GM18502 (cell line): Measurements from ENCODE around the gene CAP2.
"Not testable (repeated sequence)": the region's sequence is repeated elsewhere in the genome, so short reads cannot be mapped to it uniquely, and the experiment has no call there.

Experiments
- ATAC-seq: cut with Tn5 transposase; IDR thresholded peaks from one replicate; pipeline ENCODE4 v1.9.1; 2021; ENCODE audit warnings: mild to moderate bottlenecking; ENCODE audit not compliant: unreplicated experiment, poor library complexity

Gene CAP2

DNA sequence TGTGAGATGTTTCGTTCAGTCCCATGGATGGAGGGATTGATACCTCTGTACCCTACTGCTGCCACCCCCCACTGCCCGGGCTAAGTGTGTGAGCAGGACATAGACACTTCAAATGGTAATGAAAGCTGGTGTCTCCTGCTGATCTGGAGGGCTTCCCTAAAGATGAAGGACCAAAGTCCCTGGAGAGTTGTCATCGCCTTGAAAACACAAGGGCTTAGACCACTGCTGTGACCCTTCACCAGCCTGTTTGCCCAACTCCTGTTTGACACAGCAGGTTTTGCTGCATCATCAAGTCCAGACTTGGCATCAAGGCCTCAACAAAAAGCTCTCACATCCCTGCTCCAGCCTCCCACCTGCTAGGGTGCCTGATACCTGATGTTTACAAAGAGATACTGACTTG is 148.8 kb downstream of the CAP2 start:
- no peak for ATAC-seq

DNA sequence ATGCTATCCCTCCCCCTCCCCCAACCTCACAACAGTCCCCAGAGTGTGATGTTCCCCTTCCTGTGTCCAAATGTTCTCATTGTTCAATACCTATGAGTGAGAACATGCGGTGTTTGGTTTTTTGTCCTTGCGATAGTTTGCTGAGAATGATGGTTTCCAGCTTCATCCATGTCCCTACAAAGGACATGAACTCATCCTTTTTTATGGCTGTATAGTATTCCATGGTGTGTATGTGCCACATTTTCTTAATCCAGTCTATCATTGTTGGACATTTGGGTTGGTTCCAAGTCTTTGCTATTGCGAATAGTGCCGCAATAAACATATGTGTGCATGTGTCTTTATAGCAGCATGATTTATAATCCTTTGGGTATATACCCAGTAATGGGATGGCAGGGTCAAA is 152.3 kb downstream of the CAP2 start:
- not testable (repeated sequence) for ATAC-seq

DNA sequence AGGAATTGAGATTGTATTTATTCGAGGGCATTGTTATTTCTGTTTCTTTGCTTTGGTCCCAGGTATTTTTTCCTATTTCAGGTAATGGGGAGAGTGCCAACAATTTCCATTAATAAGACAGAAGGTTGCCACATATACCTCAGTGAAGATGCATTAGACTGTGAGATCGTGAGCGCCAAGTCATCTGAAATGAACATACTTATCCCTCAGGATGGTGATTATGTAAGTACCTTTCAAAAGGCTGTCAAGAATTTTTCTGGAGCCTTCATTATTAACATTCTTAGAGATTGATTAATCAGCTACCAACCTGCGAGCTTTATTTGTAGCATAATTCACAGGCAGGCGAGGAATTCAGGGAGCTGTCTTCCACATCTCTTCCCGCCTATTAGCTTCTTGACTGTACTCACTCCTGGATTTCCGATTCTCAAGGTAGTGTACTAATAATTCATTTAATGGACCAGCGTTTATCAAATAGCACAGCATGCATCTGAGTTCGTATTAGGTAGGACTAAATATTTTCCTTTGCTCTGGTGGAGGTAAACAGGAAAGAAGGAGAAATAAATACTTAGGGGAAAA is 158.1 kb downstream of the CAP2 start:
- no peak for ATAC-seq

DNA sequence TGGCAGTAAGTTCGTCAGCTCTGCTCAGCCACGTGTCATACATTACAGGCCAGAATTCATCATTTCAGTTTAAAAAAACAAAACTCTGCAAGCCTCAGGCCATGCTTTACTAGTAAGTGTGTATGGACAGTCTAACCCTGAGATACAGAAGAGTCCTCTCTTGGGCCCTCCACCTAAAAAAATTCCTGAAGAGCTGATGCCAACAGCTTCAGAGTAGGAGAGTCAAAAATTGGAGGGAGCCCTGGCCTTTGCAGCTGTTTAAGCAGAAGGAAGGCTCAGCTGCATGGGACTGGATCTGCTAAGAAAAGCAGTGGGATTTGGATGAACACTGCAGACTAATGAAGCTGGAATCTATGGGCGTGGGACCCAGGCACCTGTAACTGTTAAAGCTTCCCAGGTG is 159.5 kb downstream of the CAP2 start:
- ATAC-seq = no peak

DNA sequence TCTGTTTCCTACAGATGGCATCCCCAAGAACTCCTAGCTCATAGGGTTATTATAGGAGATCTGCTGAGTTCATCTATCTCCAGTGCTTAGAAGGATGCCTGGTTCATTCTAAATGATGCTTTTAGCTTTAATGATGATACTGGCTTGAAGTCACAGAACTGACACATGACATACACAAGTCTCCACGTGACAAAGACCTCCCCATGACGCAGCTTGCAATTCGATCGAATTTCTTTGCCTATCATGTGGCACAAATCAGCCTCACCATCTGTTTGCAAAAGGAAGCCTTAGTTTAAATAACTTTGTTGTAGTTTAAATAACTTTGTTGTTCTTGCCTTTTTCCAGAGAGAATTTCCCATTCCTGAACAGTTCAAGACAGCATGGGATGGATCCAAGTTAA is 162.6 kb downstream of the CAP2 start:
- no peak for ATAC-seq

DNA sequence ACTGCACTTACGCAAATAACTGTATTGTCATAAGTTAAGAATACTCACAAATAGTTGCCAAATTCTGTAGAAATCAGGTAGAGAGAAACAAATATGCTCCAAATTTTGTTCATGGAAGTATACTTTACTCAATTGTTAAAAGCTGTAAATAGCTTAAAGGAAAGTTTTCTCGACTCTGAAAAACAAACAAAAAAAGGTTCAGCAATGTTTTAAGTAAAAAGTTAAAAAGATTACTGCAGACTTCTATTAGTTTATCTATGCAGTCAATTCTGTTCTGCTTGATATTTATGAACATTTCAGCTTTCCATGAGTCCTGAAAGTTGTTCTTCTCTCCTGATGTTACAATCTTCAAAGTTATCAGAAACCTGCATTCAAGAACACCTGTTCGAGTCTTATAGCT is 169.2 kb downstream of the CAP2 start:
- ATAC-seq = no peak

DNA sequence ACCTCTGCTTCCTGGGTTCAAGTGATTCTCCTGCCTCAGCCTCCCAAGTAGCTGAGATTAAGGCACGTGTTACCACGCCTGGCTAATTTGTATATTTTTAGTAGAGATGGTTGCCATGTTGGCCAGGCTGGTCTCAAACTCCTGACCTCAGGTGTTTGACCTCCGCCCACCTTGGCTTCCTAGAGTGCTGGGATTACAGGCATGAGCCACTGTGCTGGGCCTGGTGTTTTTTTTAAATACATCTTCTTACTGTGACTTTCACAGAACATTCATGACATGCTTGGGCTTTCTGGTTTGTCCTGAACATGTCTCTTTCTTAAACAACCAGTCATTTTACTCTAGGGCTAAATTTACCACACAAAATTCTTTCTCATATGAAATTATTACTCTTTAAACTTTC is 172.0 kb downstream of the CAP2 start:
- ATAC-seq = no peak

DNA sequence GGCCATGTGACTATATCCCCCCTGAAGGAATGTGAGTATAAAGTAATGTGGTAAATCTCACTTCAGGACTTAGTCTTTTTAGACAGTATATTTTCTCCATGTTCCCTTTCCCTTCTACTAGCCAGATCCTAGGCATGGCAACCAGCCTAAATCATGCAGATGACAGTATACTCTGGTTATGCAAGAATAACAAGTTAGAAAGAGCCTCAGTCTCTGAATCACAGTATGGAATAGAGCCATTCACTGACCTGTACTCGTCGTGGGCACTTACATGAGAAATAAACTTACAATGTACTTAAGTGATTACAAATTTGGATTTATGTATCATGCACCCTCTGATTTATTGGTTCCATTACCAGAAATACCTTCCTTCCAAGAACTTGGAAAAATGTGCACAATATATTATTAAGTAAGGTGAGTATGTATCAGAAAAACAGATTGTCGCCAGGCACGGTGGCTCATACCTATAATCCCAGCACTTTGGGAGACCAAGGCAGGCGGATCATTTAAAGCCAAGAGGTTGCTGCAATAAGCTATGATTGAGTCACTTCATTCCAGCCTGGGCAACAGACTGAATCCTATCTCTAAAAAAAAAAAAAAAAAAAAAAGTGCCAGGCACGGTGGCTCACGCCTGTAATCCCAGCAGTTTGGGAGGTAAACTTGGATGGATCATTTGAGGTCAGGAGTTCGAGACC is 181.6 kb downstream of the CAP2 start:
- ATAC-seq = no peak

DNA sequence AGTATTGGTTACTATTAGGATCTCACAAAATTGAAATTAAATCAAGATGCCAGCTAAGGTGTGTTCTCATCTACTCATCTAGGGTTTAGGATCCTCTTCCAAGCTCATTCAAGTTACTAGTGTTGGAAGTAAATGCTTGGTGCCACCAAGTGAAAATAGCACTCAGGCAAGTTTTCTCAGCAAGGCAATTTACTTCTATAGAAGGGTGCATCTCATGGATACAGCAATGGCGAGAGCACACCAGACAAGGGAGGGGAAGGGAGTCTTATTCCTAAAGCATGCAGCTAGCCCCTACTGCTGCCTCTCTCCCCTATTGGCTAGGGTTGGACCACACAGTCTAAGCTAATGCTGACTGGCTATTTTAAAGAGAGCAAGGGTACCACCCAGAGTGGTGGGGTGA is 183.7 kb downstream of the CAP2 start:
- ATAC-seq = no peak

DNA sequence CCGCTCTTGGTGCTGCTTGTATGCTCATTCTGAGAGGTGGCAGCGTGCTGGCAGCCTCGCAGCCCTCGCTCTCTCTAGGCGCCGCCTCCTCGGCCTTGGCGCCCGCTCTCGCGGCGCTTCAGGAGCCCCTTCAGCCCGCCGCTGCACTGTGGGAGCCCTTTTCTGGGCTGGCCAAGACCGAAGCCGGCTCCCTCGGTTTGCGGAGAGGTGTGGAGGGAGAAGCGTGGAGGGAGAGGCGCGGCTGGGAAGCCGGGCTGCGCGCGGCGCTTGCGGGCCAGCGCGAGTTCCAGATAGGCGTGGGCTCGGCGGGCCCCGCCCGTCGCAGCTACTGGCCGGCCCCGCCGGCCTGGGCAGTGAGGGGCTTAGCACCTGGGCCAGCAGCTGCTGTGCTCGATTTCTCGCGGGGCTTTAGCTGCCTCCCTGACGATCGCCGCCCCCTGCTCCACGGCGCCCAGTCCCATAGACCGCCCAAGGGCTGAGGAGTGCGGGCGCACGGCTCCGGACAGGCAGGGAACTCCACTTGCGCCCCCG is 187.2 kb downstream of the CAP2 start:
- ATAC-seq = peak; percentile 78

DNA sequence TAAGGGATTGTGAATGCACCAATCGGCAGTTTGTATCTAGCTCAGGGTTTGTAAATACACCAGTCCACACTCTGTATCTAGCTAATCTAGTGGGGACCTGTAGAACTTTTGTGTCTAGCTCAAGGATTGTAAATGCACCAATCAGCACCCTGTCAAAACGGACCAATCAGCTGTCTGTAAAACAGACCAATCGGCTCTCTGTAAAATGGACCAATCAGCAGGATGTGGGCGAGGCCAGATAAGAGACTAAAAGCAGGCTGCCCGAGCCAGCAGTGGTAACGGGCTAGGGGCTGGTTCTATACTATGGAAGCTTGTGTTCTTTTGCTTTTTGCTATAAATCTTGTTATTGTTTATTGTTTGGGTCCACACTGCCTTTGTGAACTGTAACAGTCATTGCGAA is 187.9 kb downstream of the CAP2 start:
- not testable (repeated sequence) for ATAC-seq

DNA sequence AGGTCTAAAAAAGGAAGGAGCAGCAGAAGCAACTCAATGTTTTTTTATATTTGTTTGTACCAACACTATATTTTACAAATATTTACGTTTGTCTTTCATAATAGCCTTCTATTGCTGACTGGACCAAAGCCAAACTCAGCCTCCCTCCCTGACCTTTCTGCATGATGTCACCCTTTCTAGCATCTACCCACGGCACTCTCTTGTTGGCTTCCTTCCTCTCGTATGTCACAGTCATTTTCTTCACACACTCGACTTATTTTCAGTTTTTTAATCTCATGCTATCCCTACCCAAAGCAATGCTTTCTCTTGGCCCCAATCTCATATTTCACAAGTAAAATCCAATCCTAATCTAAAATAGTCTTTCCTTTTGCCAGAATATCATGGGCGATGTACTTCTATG is 190.4 kb downstream of the CAP2 start:
- no peak for ATAC-seq

DNA sequence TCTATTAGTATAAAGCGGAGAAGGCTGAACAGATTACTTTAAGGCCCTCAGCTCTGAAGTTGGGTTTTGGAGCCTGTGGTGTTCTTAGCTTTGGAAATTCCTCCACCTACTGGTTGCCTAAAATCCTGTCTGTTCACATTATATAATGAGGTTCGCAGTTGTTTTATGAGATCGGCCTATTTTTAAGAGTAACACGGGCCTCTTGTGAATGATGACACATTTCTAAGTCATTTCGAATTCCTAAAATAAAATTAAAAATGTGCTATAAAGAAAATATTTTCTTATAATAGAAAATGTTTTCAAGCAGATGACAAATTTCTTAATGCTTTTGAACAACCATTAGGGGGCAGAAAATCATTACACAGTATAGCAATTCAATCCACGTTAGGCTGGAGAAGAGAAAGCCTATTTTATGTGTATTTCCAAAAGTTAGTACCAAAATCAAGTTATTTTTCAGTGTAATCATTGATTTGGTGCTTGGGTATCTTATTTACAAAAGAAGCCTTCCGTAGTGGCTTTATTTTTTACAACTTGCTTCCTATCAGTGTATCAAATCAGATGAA is 190.9 kb downstream of the CAP2 start:
- peak; percentile 69 for ATAC-seq

DNA sequence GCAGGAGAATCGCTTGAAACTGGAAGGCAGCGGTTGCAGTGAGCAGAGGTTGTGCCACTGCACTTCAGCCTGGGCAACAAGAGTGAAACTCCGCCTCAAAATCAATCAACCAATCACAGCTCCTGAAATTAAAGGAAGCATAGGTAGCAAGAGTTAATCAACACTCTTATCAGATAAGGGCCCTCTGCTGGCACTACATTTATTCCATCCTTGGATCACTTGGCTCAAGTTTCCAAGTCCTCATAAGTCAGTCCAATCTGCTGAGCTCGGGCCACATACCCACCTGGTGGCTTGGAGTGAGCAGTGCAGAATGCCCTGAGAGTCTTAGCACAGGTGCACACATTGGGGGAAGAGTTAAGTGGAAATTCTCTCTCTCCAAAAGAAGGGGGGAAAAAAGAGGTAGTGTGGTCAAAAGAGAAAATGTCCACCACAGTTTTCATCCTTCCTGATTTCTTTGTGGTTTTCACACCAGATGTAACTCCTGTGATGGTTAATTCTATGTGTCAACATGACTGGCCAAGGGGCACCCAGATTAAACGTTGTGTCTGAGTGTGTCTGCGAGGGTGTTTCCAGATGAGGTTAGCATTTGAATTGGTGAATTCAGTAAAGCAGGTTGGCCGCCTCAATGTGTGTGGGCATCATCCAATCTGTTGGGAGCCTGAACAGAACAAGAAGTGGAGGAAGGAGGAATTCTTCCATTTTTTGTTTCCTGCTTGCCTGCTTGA is 192.5 kb downstream of the CAP2 start:
- ATAC-seq = no peak

DNA sequence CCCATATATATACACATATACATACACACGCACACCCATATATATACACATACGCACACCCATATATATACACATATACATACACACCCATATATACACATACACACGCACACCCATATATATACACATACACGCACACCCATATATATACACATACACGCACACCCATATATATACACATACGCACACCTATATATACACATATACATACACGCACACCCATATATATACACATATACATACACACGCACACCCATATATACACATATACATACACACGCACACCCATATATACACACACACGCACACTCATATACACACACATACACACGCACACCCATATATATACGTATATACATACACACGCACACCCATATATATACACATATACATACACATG is 193.2 kb downstream of the CAP2 start:
- ATAC-seq = not testable (repeated sequence)

DNA sequence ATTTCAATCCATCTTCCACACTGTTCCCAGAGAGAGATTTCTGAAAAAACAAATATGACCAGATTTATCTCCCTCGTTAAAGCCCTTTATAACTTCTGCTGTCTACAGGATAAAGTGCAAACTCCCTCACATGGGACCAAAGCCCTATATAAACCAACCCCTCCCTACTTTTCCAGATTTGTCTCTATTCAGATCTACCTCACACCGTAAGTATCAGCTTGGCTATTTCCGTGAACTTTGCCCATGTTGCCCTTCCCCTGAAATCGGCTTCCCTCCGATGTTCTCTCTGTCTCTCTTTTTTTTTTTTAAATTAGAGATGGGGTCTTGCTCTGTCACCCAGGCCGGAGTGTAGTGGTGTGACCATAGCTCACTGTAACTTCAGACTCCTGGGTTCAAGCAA is 194.6 kb downstream of the CAP2 start:
- no peak for ATAC-seq

DNA sequence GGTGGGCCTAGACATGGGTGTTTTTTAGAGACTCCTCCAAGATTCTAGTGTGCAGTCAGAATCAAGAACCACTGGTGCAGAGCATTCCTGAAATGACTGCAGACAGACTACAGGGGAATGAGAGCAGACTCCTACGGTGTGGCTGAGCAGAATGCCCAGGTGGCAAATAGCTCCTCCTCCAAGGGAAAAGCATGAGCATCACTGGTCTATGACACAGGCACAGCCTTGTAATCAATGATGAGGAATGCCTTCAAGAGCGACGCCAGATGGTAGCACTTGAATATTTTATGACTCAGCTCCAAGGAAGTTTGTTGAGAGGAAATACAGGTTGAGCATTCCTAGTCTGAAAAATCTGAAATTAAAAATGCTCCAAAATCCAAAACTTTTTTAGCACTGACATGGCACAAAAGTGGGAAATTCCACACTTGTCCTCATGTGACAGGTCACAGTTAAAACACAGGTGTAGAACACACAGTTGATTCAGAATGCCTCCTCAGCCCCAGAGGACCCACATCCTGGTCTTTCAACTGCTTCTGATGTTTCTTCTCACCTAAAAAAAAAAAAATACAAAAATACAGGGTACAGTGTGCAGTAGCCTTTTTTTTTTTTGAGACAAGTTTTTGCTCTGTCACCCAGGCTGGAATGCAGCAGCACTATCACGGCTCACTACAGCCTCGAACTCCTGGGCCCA is 196.2 kb downstream of the CAP2 start:
- ATAC-seq = no peak

DNA sequence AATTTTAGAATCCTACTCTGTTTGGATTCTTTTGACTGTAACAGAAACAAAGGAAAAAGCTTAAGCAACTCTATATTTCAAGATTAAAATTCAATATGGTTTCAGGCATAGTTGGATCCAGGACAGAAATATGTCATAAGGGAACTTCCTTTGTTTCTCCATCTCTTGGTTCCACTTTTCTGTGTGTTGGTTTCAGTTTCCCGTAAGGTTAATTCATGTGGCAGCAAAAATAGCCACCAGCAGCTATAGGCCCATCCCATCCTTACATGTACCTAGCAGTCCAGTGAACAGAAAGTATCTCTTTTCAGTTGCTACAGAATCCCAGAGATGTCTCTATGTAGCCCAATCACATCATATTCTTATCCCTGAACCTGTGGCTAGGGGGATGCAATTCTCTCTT is 197.9 kb downstream of the CAP2 start:
- no peak for ATAC-seq

DNA sequence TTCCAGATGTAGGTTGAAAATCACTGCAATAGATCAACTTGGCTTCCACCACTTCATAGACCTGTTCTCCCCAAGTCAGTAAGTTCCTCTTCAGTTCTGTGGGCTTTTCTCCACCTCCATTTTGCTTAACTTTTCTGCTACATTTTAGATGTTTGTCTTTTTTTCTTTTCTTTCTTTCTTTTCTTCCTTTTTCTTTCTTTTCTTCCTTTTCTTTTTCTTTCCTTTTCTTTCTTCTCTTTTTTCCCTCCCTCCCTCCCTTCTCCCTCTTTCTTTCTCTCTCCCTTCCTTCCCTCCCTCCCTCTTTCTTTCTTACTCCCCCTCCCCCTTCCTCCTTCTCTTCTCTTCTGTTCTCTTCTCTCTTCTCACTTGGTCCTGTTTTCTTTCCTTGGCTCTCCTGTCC is 199.9 kb downstream of the CAP2 start:
- no peak for ATAC-seq

DNA sequence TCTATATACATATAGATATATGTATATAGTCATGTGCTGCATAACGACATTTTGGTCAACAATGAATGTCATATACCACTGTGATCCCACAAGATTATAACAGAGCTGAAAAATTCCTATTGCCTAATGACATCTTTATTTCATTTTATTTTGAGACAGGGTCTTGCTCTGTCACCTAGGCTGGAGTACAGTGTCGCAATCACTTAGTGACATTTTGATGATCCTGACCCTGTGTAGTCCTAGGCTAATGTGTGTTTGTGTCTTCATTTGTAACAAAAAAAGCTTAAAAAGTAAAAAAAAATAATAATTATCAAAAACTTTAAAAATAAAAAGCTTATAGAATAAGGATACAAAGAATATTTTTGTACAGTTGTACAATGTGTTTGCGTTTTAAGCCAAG is 202.7 kb downstream of the CAP2 start:
- no peak for ATAC-seq
